ENCODE measurements around the gene AKAP9.
A peak's percentile ranks its signal among the peaks of the same experiment; 100 is the strongest.

AKAP9 gene

DNA sequence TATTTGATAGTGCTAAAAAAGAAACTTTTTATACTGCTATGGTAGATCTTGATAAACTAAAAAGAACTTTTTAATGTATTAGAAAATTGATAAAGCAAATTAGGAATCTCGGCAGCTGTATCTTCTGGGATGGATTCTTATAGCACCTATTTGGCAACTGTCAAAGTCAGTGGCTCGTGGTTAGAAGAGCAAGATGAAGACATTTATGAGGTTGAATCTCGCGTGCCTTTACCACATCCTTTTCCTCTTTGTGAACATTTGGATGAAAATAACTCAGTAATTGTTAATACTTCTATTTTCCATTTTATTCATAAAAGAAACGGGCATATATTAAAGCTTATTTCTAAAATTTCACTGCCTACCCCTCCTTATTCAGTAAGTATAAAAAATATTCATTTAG, 117.4 kb downstream of the AKAP9 start:
- DNase-seq (ENCODE audit: low read depth), result peak; percentile 65
- H3K4me3 ChIP-seq (ENCODE audit: low read depth, low read length), result no peak overlapping the region
- TF ChIP-seq, protein P1, sequence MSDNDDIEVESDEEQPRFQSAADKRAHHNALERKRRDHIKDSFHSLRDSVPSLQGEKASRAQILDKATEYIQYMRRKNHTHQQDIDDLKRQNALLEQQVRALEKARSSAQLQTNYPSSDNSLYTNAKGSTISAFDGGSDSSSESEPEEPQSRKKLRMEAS (IDR thresholded peaks at IDR 0.05; ENCODE audit: low read depth, low read length), result no peak
- TF ChIP-seq, protein P2, sequence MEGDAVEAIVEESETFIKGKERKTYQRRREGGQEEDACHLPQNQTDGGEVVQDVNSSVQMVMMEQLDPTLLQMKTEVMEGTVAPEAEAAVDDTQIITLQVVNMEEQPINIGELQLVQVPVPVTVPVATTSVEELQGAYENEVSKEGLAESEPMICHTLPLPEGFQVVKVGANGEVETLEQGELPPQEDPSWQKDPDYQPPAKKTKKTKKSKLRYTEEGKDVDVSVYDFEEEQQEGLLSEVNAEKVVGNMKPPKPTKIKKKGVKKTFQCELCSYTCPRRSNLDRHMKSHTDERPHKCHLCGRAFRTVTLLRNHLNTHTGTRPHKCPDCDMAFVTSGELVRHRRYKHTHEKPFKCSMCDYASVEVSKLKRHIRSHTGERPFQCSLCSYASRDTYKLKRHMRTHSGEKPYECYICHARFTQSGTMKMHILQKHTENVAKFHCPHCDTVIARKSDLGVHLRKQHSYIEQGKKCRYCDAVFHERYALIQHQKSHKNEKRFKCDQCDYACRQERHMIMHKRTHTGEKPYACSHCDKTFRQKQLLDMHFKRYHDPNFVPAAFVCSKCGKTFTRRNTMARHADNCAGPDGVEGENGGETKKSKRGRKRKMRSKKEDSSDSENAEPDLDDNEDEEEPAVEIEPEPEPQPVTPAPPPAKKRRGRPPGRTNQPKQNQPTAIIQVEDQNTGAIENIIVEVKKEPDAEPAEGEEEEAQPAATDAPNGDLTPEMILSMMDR (IDR thresholded peaks at IDR 0.05; ENCODE audit: low read depth, low read length), result no peak
- TF ChIP-seq POLR2A (IDR thresholded peaks at IDR 0.05; ENCODE audit: extremely low read depth, insufficient read length) (no peak), MYC (IDR thresholded peaks at IDR 0.05; ENCODE audit: low read depth, low read length) (no peak)

DNA sequence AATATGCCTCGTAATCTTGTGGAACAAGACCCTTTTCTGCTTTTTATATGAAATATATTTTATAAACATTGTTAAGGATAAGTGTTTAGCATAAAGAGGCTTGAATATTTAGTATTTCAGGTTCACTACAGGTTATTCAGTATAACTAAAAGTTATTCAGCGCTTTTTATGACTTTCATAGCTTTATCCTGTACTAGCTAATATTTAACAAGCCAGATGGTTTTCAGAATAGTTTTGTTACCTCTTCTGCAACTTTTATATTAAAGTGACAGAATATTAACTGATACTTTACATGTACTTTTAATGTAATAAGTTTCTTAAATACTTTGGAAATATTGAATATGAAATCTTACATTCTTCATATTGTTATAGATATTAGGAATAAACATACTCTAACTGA, 118.2 kb downstream of the AKAP9 start:
- TF ChIP-seq, protein P2 (IDR thresholded peaks at IDR 0.05; ENCODE audit: low read depth, low read length), result no peak
- no peak for TF ChIP-seq MYC (IDR thresholded peaks at IDR 0.05; ENCODE audit: low read depth, low read length)
- TF ChIP-seq POLR2A (IDR thresholded peaks at IDR 0.05; ENCODE audit: extremely low read depth, insufficient read length), result no peak
- TF ChIP-seq, protein P1 (IDR thresholded peaks at IDR 0.05; ENCODE audit: low read depth, low read length), result no peak
- DNase-seq (ENCODE audit: low read depth), result no peak
- H3K4me3 ChIP-seq (ENCODE audit: low read depth, low read length), result no peak overlapping the region

DNA sequence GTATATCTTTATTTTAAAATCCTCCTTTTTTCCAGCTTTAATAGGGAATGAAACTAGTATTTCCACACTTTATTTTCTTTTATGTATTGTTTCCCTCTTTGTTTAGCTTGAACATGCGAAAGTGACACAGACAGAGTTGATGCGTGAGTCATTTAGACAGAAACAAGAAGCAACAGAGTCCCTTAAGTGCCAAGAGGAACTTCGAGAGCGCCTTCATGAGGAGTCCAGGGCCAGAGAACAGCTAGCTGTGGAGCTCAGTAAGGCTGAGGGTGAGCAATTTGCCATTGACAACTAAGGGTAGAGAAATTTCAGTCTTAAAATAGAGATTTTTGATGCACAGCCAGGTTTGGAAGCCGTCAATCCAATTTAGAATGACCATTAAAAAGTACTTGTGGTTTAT, 120.5 kb downstream of the AKAP9 start:
- H3K4me3 ChIP-seq (ENCODE audit: low read depth, low read length), result no peak overlapping the region
- TF ChIP-seq, protein P2 (IDR thresholded peaks at IDR 0.05; ENCODE audit: low read depth, low read length), result no peak
- TF ChIP-seq POLR2A (IDR thresholded peaks at IDR 0.05; ENCODE audit: extremely low read depth, insufficient read length) (no peak), MYC (IDR thresholded peaks at IDR 0.05; ENCODE audit: low read depth, low read length) (no peak)
- TF ChIP-seq, protein P1 (IDR thresholded peaks at IDR 0.05; ENCODE audit: low read depth, low read length), result no peak
- peak; percentile 21 for DNase-seq (ENCODE audit: low read depth)

DNA sequence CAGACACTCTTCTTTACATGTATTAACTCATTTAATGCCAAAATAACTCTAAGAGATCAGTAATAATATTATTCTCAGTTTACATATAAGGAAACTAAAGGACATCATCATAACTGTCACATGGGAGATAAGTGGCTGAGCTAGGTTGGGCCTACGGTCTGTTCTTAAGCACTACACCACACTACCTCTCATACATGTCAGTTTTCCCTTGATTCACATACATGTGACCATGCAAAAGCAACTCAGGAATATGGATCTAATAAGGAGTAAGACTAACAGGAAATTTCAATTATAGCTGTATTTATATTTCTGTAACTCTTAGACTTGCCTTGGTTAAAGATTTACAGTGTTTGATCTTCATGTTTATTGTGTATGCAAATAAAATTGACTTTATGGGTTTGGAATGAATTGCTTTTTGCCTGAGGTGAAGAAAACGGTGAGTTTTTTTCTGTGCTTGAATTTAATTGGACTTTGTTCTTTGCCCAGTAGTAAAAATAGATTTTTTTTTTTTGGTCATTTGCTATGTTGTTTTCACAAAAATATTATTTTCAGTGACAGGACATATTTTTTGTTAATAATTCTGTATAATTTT, 123.9 kb downstream of the AKAP9 start:
- TF ChIP-seq, protein P1 (IDR thresholded peaks at IDR 0.05; ENCODE audit: low read depth, low read length), result no peak
- TF ChIP-seq, protein P2 (IDR thresholded peaks at IDR 0.05; ENCODE audit: low read depth, low read length), result no peak
- TF ChIP-seq POLR2A (IDR thresholded peaks at IDR 0.05; ENCODE audit: extremely low read depth, insufficient read length), result no peak
- TF ChIP-seq MYC (IDR thresholded peaks at IDR 0.05; ENCODE audit: low read depth, low read length), result no peak
- DNase-seq (ENCODE audit: low read depth), result no peak
- H3K4me3 ChIP-seq (ENCODE audit: low read depth, low read length), result no peak overlapping the region

DNA sequence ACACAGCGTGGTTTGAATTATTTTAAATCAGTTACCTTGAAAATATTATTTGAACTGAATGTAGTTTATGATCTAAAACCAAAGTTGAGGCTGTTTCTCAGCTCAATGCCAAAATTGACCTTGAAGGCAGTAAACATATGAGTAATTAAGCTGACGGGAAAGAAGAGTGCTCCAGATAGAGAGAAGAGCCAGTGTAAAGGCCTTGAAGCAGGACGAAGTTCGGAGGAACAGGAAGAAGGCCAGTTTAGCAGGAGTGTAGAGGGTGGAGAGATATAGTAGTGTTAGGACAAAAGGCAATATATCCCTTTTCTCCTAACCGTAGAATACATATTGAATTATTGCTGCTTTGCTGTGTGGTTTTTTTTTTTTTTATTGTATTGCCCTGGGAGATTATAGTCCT, 130.4 kb downstream of the AKAP9 start:
- TF ChIP-seq, protein P1 (IDR thresholded peaks at IDR 0.05; ENCODE audit: low read depth, low read length), result no peak
- no peak for DNase-seq (ENCODE audit: low read depth)

DNA sequence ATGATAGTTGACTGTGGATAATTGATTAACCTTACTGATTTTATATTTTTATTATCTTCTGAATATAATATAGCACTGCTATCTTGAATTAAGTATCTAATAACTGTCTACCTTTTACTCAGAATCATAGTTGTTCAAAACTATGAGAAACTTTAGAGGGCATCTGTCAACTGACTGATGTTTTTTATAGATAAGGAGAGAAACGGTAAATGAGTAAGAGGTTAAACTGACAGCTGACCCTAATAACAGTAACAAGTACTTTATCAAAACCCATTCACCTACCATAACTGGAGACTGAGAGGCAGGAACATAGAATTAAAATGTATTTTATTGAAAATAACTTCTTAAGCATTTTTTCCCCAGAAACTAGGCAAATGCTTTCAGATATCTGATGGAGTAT, 131.5 kb downstream of the AKAP9 start:
- no peak for DNase-seq (ENCODE audit: low read depth)
- no peak overlapping the region for H3K4me3 ChIP-seq (ENCODE audit: low read depth, low read length)
- TF ChIP-seq POLR2A (IDR thresholded peaks at IDR 0.05; ENCODE audit: extremely low read depth, insufficient read length), result no peak
- TF ChIP-seq, protein P1 (IDR thresholded peaks at IDR 0.05; ENCODE audit: low read depth, low read length), result no peak
- TF ChIP-seq MYC (IDR thresholded peaks at IDR 0.05; ENCODE audit: low read depth, low read length), result no peak
- TF ChIP-seq, protein P2 (IDR thresholded peaks at IDR 0.05; ENCODE audit: low read depth, low read length), result no peak

More for the DNA sequence above, 130.4 kb downstream of the AKAP9 start:
- no peak overlapping the region for H3K4me3 ChIP-seq (ENCODE audit: low read depth, low read length)
